ENCODE data around the gene MKS1. TPM values are rescaled to one million over a fixed set of nuclear protein-coding genes. Genes with fewer than 3 reads are reported as not detected.

The MKS1 gene
- total RNA-seq, 1 donor, result 1.2 TPM

GRCh38 chr17:58248955-58249269 is 29.9 kb upstream of the MKS1 start:
- H3K4me1 ChIP-seq (ENCODE audit: insufficient read depth, low read length), result peaks cover 23% of the 10 kb centered on the region
- peaks cover 13% of the 10 kb centered on the region for H3K27me3 ChIP-seq (ENCODE audit: insufficient read depth, low read length)
- no peaks in the 10 kb centered on the region for H3K9me3 ChIP-seq (ENCODE audit: low read depth, low read length)
- H3K4me3 ChIP-seq (ENCODE audit: low read length), result no peak overlapping the region

- no peaks in the 10 kb centered on the region for H3K9me3 ChIP-seq (ENCODE audit: low read depth, low read length)
- peaks cover 17% of the 10 kb centered on the region for H3K27me3 ChIP-seq (ENCODE audit: insufficient read depth, low read length)
- H3K4me1 ChIP-seq (ENCODE audit: insufficient read depth, low read length), result peaks cover 23% of the 10 kb centered on the region
- no peak overlapping the region for H3K4me3 ChIP-seq (ENCODE audit: low read length)
Measured at GRCh38 chr17:58247511-58248363, 28.7 kb upstream of the MKS1 start.

- peaks cover 22% of the 10 kb centered on the region for H3K27me3 ChIP-seq (ENCODE audit: insufficient read depth, low read length)
- peaks cover 23% of the 10 kb centered on the region for H3K4me1 ChIP-seq (ENCODE audit: insufficient read depth, low read length)
- H3K4me3 ChIP-seq (ENCODE audit: low read length), result no peak overlapping the region
- H3K9me3 ChIP-seq (ENCODE audit: low read depth, low read length), result no peaks in the 10 kb centered on the region
Measured at GRCh38 chr17:58246781-58247180, 27.7 kb upstream of the MKS1 start.

GRCh38 chr17:58246104-58246740 is 27.2 kb upstream of the MKS1 start:
- H3K4me3 ChIP-seq (ENCODE audit: low read length), result no peak overlapping the region
- H3K4me1 ChIP-seq (ENCODE audit: insufficient read depth, low read length), result peaks cover 23% of the 10 kb centered on the region
- no peaks in the 10 kb centered on the region for H3K9me3 ChIP-seq (ENCODE audit: low read depth, low read length)
- peaks cover 22% of the 10 kb centered on the region for H3K27me3 ChIP-seq (ENCODE audit: insufficient read depth, low read length)

- H3K4me3 ChIP-seq (ENCODE audit: low read length), result no peak overlapping the region
- peaks cover 22% of the 10 kb centered on the region for H3K27me3 ChIP-seq (ENCODE audit: insufficient read depth, low read length)
- H3K4me1 ChIP-seq (ENCODE audit: insufficient read depth, low read length), result peaks cover 23% of the 10 kb centered on the region
- no peaks in the 10 kb centered on the region for H3K9me3 ChIP-seq (ENCODE audit: low read depth, low read length)
Measured at GRCh38 chr17:58245428-58246103, 26.5 kb upstream of the MKS1 start.

- H3K9me3 ChIP-seq (ENCODE audit: low read depth, low read length), result no peaks in the 10 kb centered on the region
- H3K27me3 ChIP-seq (ENCODE audit: insufficient read depth, low read length), result peaks cover 20% of the 10 kb centered on the region
- peaks cover 21% of the 10 kb centered on the region for H3K4me1 ChIP-seq (ENCODE audit: insufficient read depth, low read length)
- H3K4me3 ChIP-seq (ENCODE audit: low read length), result no peak overlapping the region
Measured at GRCh38 chr17:58244963-58245362, 25.9 kb upstream of the MKS1 start.

GRCh38 chr17:58242171-58242784 is 23.2 kb upstream of the MKS1 start:
- Histone ChIP-seq H3K27me3 (ENCODE audit: insufficient read depth, low read length) (peaks cover 16% of the 10 kb centered on the region), H3K4me1 (ENCODE audit: insufficient read depth, low read length) (no peaks in the 10 kb centered on the region), H3K9me3 (ENCODE audit: low read depth, low read length) (no peaks in the 10 kb centered on the region), H3K4me3 (ENCODE audit: low read length) (no peak overlapping the region)

- Histone ChIP-seq H3K9me3 (ENCODE audit: low read depth, low read length) (no peaks in the 10 kb centered on the region), H3K4me1 (ENCODE audit: insufficient read depth, low read length) (no peaks in the 10 kb centered on the region), H3K4me3 (ENCODE audit: low read length) (no peak overlapping the region), H3K27me3 (ENCODE audit: insufficient read depth, low read length) (peaks cover 25% of the 10 kb centered on the region)
Measured at GRCh38 chr17:58239987-58240386, 20.9 kb upstream of the MKS1 start.

- Histone ChIP-seq H3K9me3 (ENCODE audit: low read depth, low read length) (no peaks in the 10 kb centered on the region), H3K27me3 (ENCODE audit: insufficient read depth, low read length) (peaks cover 32% of the 10 kb centered on the region), H3K4me3 (ENCODE audit: low read length) (no peak within 1 kb of the TSS), H3K4me1 (ENCODE audit: insufficient read depth, low read length) (peaks cover 5% of the 10 kb centered on the region)
Measured at GRCh38 chr17:58238147-58238634, 19.1 kb upstream of the MKS1 start, which contains the start of gene LPO. LPO (plus strand) TSS chr17:58238584; CDS start chr17:58242980, 4,396 bp downstream.

- Histone ChIP-seq H3K27me3 (ENCODE audit: insufficient read depth, low read length) (peaks cover 23% of the 10 kb centered on the region), H3K4me1 (ENCODE audit: insufficient read depth, low read length) (peaks cover 21% of the 10 kb centered on the region), H3K9me3 (ENCODE audit: low read depth, low read length) (no peaks in the 10 kb centered on the region), H3K4me3 (ENCODE audit: low read length) (no peak overlapping the region)
Measured at GRCh38 chr17:58236394-58236793, 17.3 kb upstream of the MKS1 start.

- Histone ChIP-seq H3K27me3 (ENCODE audit: insufficient read depth, low read length) (peaks cover 23% of the 10 kb centered on the region), H3K4me1 (ENCODE audit: insufficient read depth, low read length) (peaks cover 21% of the 10 kb centered on the region), H3K9me3 (ENCODE audit: low read depth, low read length) (no peaks in the 10 kb centered on the region), H3K4me3 (ENCODE audit: low read length) (no peak overlapping the region)
Measured at GRCh38 chr17:58235821-58236220, 16.8 kb upstream of the MKS1 start.

GRCh38 chr17:58234512-58234911 is 15.5 kb upstream of the MKS1 start:
- Histone ChIP-seq H3K9me3 (ENCODE audit: low read depth, low read length) (no peaks in the 10 kb centered on the region), H3K4me1 (ENCODE audit: insufficient read depth, low read length) (peaks cover 21% of the 10 kb centered on the region), H3K27me3 (ENCODE audit: insufficient read depth, low read length) (peaks cover 18% of the 10 kb centered on the region), H3K4me3 (ENCODE audit: low read length) (no peak overlapping the region)

GRCh38 chr17:58233543-58233942 is 14.5 kb upstream of the MKS1 start:
- Histone ChIP-seq H3K4me1 (ENCODE audit: insufficient read depth, low read length) (peaks cover 21% of the 10 kb centered on the region), H3K27me3 (ENCODE audit: insufficient read depth, low read length) (peaks cover 21% of the 10 kb centered on the region), H3K9me3 (ENCODE audit: low read depth, low read length) (no peaks in the 10 kb centered on the region), H3K4me3 (ENCODE audit: low read length) (no peak overlapping the region)

- no peak overlapping the region for H3K4me3 ChIP-seq (ENCODE audit: low read length)
- peaks cover 21% of the 10 kb centered on the region for H3K27me3 ChIP-seq (ENCODE audit: insufficient read depth, low read length)
- peaks cover 21% of the 10 kb centered on the region for H3K4me1 ChIP-seq (ENCODE audit: insufficient read depth, low read length)
- H3K9me3 ChIP-seq (ENCODE audit: low read depth, low read length), result no peaks in the 10 kb centered on the region
Measured at GRCh38 chr17:58232707-58233156, 13.7 kb upstream of the MKS1 start.

GRCh38 chr17:58231641-58232040 is 12.6 kb upstream of the MKS1 start:
- peaks cover 21% of the 10 kb centered on the region for H3K4me1 ChIP-seq (ENCODE audit: insufficient read depth, low read length)
- peaks cover 20% of the 10 kb centered on the region for H3K27me3 ChIP-seq (ENCODE audit: insufficient read depth, low read length)
- no peak overlapping the region for H3K4me3 ChIP-seq (ENCODE audit: low read length)
- no peaks in the 10 kb centered on the region for H3K9me3 ChIP-seq (ENCODE audit: low read depth, low read length)

Measured in mononuclear cell (primary cell).